Kidney glomerular epithelial cell (primary cell): ENCODE data around the gene SFTPA2.
"Not testable (repeated sequence)": the region's sequence is repeated elsewhere in the genome, so short reads cannot be mapped to it uniquely, and the experiment has no call there.

Experiments used
- DNase-seq: peaks from one replicate; lab custom pipeline; 2025; lab: John Stamatoyannopoulos, UW

Gene SFTPA2

DNA sequence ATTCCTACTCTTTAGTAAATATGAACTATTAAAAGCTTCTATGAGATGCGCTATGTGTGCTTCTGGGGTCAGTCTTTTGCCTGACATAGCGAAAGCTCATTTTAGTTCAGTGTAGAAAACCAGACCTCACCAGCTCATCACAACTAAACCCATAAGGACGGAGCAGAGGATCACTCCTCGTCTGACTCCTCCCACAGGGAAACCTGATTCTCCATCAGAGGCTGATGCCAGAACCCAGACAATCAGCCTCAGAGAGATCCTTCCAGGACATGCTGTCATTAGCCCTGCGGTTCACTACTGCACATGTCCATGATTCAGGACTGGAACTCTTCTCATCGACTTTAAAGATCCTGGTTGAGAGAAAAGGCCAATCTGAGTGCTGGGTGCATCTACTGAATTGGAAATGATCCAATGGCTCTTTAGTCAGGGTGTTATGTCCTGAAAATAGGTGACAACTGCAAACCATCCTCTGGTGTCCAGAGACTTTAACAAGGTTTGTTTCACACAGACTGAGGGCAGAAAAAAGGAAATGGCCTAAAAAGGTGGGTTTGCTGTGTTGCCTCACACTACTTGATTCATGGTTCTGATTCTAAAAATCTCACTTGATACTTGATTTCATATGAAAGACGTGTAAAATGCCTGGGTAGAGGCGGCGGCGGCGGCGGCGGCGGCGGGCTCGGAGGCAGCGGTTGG lies 48.2 kb downstream of the SFTPA2 start, which contains the start of gene EIF5AL1:
Gene EIF5AL1 (plus strand): TSS at position 643 of the 693 bp plus-strand sequence. CDS start 117 bp downstream, outside the sequence.
- not testable (repeated sequence) for DNase-seq

DNA sequence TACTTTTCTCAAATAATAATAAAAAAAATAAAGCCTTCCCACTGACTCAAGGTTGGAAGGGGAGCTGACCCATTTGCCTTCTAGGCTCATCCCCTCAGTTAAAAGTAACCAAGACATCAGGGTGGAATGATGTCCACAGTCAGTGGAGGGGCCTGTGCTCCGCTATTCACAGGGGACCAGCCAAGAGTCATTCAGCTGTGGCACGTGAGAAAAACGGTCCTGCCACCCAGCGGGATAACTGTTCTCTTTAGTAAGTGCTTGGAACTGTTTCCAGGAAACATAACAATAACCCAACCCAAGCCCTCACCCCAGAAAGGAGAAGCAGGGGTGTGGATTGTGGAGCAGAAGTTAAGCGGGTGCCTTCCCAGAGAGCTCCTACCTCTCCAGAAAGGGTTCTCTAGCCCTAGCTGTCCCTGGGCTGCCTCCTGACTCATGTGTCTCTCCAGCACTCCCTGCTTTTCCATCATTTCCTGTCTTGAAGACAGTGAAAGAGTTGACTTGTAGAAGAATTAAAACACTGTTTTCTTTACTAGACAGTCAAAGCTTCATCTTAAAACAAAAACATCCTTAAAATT lies 50.2 kb downstream of the SFTPA2 start:
- DNase-seq, result not testable (repeated sequence)

DNA sequence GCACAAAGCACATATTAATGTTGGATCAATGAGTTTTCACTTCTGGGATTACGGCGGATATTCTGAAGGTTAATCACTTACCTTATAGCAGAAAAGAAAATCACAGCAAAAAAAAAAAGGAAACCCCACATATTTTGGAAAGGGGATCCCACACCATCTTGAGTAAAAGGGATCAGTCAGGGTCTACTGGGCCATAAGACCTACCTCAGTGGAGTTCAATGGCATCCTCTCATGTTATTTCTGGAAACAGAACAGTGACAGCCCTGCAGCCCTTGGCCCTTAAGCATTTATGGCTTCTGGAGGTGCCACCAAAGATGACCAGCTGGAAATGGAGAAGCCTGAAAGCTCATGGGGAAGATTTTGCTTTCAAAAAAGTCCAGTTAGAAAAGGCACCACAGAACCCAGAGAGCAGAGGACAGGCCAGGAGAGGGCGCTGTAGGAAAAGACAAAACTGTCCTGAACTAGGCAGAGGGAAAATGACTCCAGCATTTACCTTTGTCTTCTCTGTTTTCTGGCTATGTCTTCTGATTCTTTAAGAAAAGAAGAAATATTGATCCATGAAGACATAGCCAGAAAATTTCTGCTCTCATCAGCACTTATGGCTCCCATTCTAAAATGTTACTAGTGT lies 50.8 kb downstream of the SFTPA2 start:
- not testable (repeated sequence) for DNase-seq

DNA sequence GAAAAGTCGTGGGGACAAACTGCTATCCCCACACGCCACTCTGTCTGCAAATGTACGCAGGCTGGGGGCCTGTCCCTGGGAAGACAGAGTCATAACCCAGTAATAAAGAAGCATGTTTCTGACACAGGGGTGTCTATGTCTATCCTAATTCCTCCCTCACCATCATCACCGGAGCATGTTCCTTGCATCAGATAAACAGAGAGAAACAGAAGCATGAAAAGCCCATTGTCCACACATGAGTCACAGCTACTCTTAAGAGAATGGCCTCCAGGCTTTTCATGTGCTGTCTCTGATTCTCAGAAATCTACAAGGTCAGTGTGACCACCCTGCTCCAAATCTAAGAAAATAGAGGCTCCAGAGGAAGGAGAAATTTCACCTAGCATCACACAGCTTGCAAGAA lies 52.0 kb downstream of the SFTPA2 start:
- not testable (repeated sequence) for DNase-seq

DNA sequence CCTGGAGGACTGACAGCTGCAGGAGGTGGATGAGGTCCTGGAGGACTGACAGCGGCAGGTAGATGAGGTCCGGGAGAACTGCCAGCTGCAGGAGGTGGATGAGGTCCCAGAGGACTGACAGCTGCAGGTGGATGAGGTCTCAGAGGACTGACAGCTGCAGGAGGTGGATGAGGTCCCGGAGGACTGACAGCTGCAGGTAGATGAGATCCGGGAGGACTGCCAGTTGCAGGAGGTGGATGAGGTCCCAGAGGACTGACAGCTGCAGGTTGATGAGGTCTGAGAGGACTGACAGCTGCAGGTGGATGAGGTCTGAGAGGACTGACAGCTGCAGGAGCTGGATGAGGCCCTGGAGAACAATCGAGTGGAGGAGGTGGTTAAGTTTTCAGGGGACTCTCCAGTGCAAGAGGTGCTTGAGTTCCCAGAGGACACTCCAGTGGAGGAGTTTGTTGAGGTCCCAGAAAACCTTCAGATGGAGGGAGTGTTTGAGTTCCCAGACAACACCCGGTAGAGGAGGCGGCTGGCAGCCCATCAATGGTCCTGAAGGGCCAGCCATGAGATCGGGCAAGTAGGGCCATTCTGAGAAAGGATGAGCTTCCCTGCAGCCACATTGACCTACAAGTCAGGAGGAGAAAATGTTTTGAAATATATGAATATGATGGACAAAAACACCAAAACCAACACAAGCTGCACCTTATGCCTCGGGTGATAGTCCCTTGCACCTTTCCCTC lies 52.6 kb downstream of the SFTPA2 start:
- DNase-seq, result no peak
